VCaP (cell line): ENCODE measurements around the gene SEC14L6.

Experiments
- H3K27ac ChIP-seq: fragments of 450-650 bp; 2 replicates; pipeline ENCODE4 v1.5.1; 2017
- TF ChIP-seq, protein P1 (sequence below): fragments of 450-650 bp; conservative IDR thresholded peaks from 2 replicates; pipeline ENCODE4 v1.5.1; 2017; ENCODE audit warnings: mild to moderate bottlenecking, moderate library complexity

The SEC14L6 gene

DNA sequence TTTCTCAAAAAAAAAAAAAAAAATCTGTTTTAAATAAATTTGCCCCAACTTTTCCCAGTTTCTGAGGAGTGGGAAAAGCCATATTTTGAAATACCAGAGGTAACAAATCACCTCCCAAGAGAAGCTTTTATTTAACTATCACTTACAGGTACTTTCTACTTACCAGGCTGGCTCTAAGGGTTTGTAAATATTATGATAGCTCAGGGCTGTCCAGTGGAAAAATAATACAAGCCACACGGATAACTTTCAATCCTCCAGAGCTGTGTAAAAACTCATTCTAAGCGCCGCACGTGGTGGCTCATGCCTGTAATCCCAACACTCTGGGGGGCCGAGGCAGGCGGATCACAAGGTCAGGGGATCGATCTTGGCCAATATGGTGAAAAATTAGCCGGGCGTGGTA, 35.4 kb downstream of the SEC14L6 start:
- TF ChIP-seq, protein P1, sequence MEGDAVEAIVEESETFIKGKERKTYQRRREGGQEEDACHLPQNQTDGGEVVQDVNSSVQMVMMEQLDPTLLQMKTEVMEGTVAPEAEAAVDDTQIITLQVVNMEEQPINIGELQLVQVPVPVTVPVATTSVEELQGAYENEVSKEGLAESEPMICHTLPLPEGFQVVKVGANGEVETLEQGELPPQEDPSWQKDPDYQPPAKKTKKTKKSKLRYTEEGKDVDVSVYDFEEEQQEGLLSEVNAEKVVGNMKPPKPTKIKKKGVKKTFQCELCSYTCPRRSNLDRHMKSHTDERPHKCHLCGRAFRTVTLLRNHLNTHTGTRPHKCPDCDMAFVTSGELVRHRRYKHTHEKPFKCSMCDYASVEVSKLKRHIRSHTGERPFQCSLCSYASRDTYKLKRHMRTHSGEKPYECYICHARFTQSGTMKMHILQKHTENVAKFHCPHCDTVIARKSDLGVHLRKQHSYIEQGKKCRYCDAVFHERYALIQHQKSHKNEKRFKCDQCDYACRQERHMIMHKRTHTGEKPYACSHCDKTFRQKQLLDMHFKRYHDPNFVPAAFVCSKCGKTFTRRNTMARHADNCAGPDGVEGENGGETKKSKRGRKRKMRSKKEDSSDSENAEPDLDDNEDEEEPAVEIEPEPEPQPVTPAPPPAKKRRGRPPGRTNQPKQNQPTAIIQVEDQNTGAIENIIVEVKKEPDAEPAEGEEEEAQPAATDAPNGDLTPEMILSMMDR: no peak
- H3K27ac ChIP-seq: no peak overlapping the region

DNA sequence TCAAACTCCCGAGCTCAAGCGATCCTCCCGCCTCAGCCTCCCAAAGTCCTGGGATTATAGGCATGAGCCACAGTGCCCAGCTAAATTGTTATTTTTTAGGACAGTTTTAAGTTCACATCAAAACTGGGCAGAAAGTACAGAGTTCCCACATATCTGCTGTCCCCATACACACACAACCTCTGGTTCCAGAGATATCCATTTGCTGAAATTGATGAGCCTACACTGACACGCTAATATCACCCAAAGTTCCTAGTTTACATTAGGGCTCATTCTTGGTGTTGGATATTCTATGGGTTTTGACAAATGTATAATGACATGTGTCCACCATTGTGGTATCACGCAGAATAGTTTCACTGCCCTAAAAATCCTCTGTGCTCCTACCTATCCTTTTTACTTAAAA, 38.3 kb downstream of the SEC14L6 start:
- TF ChIP-seq, protein P1: no peak

DNA sequence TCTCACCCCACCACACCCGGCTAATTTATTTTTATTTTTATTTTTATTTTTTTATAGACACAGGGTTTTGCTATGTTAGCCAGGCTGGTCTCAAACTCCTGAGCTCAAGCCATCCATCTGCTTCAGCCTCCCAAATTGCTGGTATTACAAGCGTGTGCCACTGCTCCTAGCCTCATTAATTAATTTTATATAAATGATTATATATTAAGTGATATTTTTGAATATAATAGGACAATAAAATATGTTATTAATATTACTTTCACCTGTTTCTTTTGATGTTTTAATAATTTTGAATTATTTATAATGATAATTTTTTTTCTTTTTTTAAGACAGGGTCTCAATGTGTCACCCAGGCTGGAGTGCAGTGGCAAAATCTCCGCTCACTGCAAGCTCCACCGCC, 38.9 kb downstream of the SEC14L6 start:
- TF ChIP-seq, protein P1: no peak
- H3K27ac ChIP-seq: no peak overlapping the region

More for the DNA sequence above, 38.3 kb downstream of the SEC14L6 start:
- no peak overlapping the region for H3K27ac ChIP-seq

DNA sequence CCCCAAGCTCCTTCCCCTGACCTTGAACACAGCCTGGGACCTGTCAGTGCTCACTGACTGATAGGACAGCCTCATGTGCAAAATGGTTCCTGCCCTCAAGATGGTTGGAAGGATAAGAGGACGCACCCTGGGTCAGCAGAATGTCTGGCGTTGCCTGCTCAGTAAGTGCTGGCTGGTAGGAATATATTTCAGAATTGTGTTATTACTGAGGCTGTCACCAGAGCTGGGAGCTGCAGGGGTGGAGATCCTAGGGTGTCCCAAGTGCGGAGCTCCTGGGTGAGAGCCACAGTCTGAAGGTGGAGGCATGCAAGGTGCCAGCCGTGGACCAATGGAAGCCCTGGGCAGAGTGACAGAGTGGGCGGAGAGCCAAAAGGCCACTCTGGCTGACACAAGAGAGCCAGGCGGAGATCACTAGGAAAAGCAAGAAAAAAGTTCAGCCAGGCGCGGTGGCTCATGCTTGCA, 40.0 kb downstream of the SEC14L6 start:
- no peak overlapping the region for H3K27ac ChIP-seq
- TF ChIP-seq, protein P1: no peak

DNA sequence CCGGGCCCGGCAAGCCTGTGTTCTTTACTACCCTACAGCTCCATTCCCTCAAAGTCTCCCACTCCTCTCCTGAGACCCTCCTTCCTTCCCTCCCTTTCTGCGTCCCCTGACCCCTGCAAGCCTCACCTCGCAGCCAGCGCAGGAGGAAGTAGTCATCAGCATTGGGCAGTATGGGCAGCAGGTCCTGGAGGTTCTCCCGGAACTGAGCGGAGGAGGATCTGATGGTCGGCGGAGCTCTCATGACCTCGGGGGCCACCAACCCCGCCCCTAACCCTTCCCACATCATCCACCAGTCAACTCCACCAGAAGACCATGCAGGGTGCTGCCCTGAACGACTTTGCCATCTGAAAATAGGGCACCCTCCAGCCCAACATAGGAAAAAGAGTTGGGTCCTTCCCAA, 43.0 kb downstream of the SEC14L6 start:
- TF ChIP-seq, protein P1: no peak
- no peak overlapping the region for H3K27ac ChIP-seq

DNA sequence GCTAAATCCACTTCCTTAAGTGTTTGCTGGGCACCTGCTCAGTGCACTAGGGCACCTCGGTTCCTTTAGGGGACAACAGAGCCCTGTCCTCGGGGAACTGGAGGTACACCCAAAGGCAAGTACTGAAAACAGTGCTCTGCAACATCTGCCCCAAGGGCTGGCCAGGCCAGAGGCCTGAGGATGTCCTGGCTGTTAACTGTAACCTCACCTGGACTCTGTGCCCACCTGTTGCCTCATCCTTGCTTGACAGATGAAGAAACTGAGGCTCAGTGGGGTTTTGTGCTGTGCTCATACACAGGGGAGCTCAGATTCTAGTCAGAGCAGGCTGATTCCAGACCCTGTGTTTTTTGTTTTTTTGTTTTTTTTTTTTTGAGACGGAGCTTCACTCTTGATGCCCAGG, 43.6 kb downstream of the SEC14L6 start:
- no peak overlapping the region for H3K27ac ChIP-seq
- TF ChIP-seq, protein P1: no peak

DNA sequence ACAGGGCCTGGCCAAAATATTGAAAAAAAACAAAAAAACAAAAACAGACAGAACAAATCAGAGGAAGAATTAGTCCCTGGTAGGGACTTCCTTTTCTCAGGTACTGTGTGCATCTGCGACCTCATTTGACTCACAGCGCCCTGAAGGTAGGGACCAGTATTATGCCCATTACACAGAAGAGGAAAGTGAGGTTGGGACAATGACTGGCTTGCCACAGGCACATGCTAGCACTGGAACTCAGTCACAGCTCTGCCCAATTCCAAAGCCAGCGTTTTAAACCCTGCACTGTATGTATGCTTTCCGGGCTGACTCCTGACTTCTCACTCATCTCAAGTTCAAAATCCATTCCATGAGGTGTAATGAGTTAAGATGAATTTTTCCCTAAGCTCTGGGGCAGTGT, 44.4 kb downstream of the SEC14L6 start:
- TF ChIP-seq, protein P1: no peak
- H3K27ac ChIP-seq: no peak overlapping the region
